MV-4-11 (cell line): ENCODE data around the gene STYXL2.

Source experiments
- DNase-seq: peaks from one replicate; lab custom pipeline; 2025; lab: John Stamatoyannopoulos, UW

Gene STYXL2

GRCh38 chr1:167093846-167094516, at the start of gene STYXL2:
TSS of gene STYXL2 (plus strand) at chr1:167094075. CDS start at chr1:167094850, 775 bp downstream.
- no peak for DNase-seq

GRCh38 chr1:167051907-167052306, 42.0 kb upstream of the STYXL2 start:
- DNase-seq = no peak

GRCh38 chr1:167052389-167052788, 41.5 kb upstream of the STYXL2 start:
- no peak for DNase-seq

- no peak for DNase-seq
Observed at GRCh38 chr1:167054531-167054930, 39.3 kb upstream of the STYXL2 start.

- DNase-seq = no peak
Observed at GRCh38 chr1:167054946-167055630, 38.8 kb upstream of the STYXL2 start.

- no peak for DNase-seq
Observed at GRCh38 chr1:167056529-167057231, 37.2 kb upstream of the STYXL2 start.

- peak; percentile 31 for DNase-seq
Observed at GRCh38 chr1:167057241-167057688, 36.6 kb upstream of the STYXL2 start.

GRCh38 chr1:167059045-167059808, 34.6 kb upstream of the STYXL2 start:
- DNase-seq = peak; percentile 34

- no peak for DNase-seq
Observed at GRCh38 chr1:167059809-167060107, 34.1 kb upstream of the STYXL2 start.

GRCh38 chr1:167060141-167061072, 33.5 kb upstream of the STYXL2 start:
- no peak for DNase-seq

- DNase-seq = no peak
Observed at GRCh38 chr1:167061073-167061464, 32.8 kb upstream of the STYXL2 start.

GRCh38 chr1:167064621-167065020, 29.3 kb upstream of the STYXL2 start:
- no peak for DNase-seq

GRCh38 chr1:167065471-167065870, 28.4 kb upstream of the STYXL2 start:
- no peak for DNase-seq

- peak; percentile 29 for DNase-seq
Observed at GRCh38 chr1:167066333-167067122, 27.3 kb upstream of the STYXL2 start.

GRCh38 chr1:167067904-167068303, 26.0 kb upstream of the STYXL2 start:
- no peak for DNase-seq

GRCh38 chr1:167068761-167069160, 25.1 kb upstream of the STYXL2 start:
- no peak for DNase-seq

GRCh38 chr1:167071286-167071685, 22.6 kb upstream of the STYXL2 start:
- no peak for DNase-seq

- DNase-seq = no peak
Observed at GRCh38 chr1:167076136-167076710, 17.7 kb upstream of the STYXL2 start.

- DNase-seq = no peak
Observed at GRCh38 chr1:167077128-167077867, 16.6 kb upstream of the STYXL2 start.

- no peak for DNase-seq
Observed at GRCh38 chr1:167077868-167078210, 16.0 kb upstream of the STYXL2 start.
